Tibial nerve (tissue), 3 donors: ENCODE data around the gene INF2.

Source experiments
- POLR2A ChIP-seq, 2 donors: fragments of 450-650 bp; IDR thresholded peaks; one replicate each; pipeline ENCODE4 v1.6.1; 2017; ENCODE audit warnings: antibody characterized with exemption in 2 of 2, mild to moderate bottlenecking in 2 of 2, moderate library complexity in 2 of 2
- TF ChIP-seq, protein P1 (sequence below), 5 experiments: fragments of 200-600 bp in 3 of 5; fragments of 450-650 bp in 2 of 5; sonication (generic) in 3 of 5; IDR thresholded peaks; one replicate each; pipeline ENCODE4 v1.5.1; 2016 to 2019; ENCODE audit warnings: antibody characterized with exemption in 5 of 5, mild to moderate bottlenecking in 3 of 5, moderate library complexity in 2 of 5

DNA sequence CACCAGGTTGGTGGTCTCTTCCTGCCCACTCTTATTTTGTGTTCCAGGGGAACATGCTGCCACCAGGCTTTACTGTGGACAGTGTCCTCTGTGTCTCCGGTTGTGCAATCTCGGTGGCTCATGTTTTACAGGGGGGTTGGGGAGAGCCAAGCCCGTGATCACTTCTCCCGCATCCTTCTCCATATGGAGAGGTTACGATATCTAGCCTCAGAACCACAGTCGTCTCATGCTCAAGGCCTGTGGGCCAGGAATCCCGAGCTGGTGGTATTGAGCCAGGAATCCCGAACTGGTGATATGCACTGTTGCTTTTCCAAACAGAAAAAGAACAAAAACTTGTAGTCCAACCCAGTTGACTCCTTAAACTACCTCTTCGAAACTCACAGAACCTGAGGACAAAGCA lies 37.0 kb upstream of the INF2 start:
- TF ChIP-seq, protein P1, sequence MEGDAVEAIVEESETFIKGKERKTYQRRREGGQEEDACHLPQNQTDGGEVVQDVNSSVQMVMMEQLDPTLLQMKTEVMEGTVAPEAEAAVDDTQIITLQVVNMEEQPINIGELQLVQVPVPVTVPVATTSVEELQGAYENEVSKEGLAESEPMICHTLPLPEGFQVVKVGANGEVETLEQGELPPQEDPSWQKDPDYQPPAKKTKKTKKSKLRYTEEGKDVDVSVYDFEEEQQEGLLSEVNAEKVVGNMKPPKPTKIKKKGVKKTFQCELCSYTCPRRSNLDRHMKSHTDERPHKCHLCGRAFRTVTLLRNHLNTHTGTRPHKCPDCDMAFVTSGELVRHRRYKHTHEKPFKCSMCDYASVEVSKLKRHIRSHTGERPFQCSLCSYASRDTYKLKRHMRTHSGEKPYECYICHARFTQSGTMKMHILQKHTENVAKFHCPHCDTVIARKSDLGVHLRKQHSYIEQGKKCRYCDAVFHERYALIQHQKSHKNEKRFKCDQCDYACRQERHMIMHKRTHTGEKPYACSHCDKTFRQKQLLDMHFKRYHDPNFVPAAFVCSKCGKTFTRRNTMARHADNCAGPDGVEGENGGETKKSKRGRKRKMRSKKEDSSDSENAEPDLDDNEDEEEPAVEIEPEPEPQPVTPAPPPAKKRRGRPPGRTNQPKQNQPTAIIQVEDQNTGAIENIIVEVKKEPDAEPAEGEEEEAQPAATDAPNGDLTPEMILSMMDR (IDR thresholded peaks at IDR 0.05) = no peak
- TF ChIP-seq POLR2A (IDR thresholded peaks at IDR 0.05) = no peak
